MCF 10A (cell line): ENCODE results near the gene TRIP6. TPM values are rescaled to one million over a fixed set of nuclear protein-coding genes. Genes with fewer than 3 reads are reported as not detected.

ENCODE experiments used
- BruUV-seq: library from RNA; stranded (reverse); fragments of 400-500 nt; replicated peaks from 2 replicates; lab custom pipeline; 2021; lab: Mats Ljungman, UMichigan
- CTCF ChIA-PET: fragments of 300-600 bp; sonication (Branson Sonifier 250); formaldehyde crosslinking; extraction: SDS; loops from one replicate; lab custom pipeline; 2021; ENCODE audit warnings: antibody characterized with exemption, inconsistent platforms; lab: Yijun Ruan, JAX
- POLR2A ChIA-PET: fragments of 300-600, 350-650 bp; sonication (Branson Sonifier 250); formaldehyde crosslinking; extraction: SDS; loops from one replicate; lab custom pipeline; 2020; ENCODE audit warnings: antibody characterized with exemption, inconsistent platforms; lab: Yijun Ruan, JAX
- DNase-seq: peaks from one replicate; pipeline ENCODE4 v3.0.0-alpha.2; 2018; ENCODE audit not compliant: unreplicated experiment
- H3K27ac Mint-ChIP-seq: one replicate; pipeline ENCODE4 v1.8.0; 2022; ENCODE audit warnings: mild to moderate bottlenecking, low read depth, mixed read lengths; ENCODE audit not compliant: unreplicated experiment
- H3K27me3 Mint-ChIP-seq: one replicate; pipeline ENCODE4 v1.8.0; 2022; ENCODE audit warnings: mixed read lengths; ENCODE audit not compliant: insufficient read depth, unreplicated experiment
- H3K36me3 Mint-ChIP-seq: one replicate; pipeline ENCODE4 v1.8.0; 2022; ENCODE audit warnings: mild to moderate bottlenecking, moderate library complexity, mixed read lengths; ENCODE audit not compliant: insufficient read depth, unreplicated experiment
- H3K4me1 Mint-ChIP-seq: one replicate; pipeline ENCODE4 v1.8.0; 2022; ENCODE audit warnings: mixed read lengths; ENCODE audit not compliant: insufficient read depth, unreplicated experiment
- H3K4me3 Mint-ChIP-seq: one replicate; pipeline ENCODE4 v1.8.0; 2022; ENCODE audit warnings: mild to moderate bottlenecking, moderate library complexity, mixed read lengths; ENCODE audit not compliant: unreplicated experiment
- H3K9me3 Mint-ChIP-seq: one replicate; pipeline ENCODE4 v1.8.0; 2022; ENCODE audit warnings: mixed read lengths; ENCODE audit not compliant: unreplicated experiment
- CTCF ChIP-seq: fragments of 200-600 bp; IDR thresholded peaks from one replicate; pipeline ENCODE4 v1.8.0; 2022; ENCODE audit warnings: antibody characterized with exemption, mild to moderate bottlenecking; ENCODE audit not compliant: unreplicated experiment
- intact Hi-C: fragments of 100-400 bp; cut with micrococcal nuclease; formaldehyde crosslinking; loops from 2 replicates; pipeline ENCODE4 v1.14.1; 2022
- total RNA-seq: library from RNA; stranded (reverse); gene quantifications from 2 replicates; pipeline ENCODE4 v1.2.3, GENCODE V29; 2022

TRIP6 gene
- total RNA-seq, 1 experiment from 2014 or later, result 132 TPM

DNA sequence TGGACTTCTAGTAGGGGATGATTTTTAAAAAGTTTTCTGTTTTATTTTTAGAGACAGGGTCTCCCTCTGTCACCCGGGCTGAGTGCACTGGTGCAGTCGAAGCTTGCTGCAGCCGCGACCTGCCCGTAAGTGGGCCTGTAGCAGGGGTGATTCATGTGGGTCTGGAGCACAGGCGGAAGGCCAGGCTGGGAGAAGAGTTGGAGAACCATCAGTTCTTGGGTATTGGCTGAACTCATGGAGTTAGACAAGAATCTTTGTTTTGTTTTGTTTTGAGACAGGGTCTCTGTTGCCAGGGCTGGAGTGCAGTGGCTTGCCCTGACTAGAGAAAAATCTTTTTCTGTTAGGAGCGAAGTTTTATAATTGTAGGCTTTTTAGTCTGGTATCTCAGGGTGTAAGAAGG is 13.5 kb downstream of the TRIP6 start:
- no peaks in the 10 kb centered on the region for H3K27me3 Mint-ChIP-seq
- ChIA-PET POLR2A (no interaction called here), CTCF (no interaction called here)
- H3K27ac Mint-ChIP-seq, result peak overlapping the region; percentile 49
- no peak for DNase-seq
- H3K36me3 Mint-ChIP-seq, result peaks cover 95% of the 10 kb centered on the region
- TF ChIP-seq CTCF, result no peak
- H3K4me1 Mint-ChIP-seq, result peaks cover 24% of the 10 kb centered on the region
- no peak overlapping the region for H3K4me3 Mint-ChIP-seq
- H3K9me3 Mint-ChIP-seq, result no peaks in the 10 kb centered on the region
- intact Hi-C loops, result no loop called here
- no TSS peak for BruUV-seq

- no peak overlapping the region for H3K27ac Mint-ChIP-seq
- no TSS peak for BruUV-seq
- no peaks in the 10 kb centered on the region for H3K9me3 Mint-ChIP-seq
- ChIA-PET POLR2A (no interaction called here), CTCF (interaction anchor here (0.5 kb wide), 1 partner anchor 193 kb away, joined by 3 read pairs; no protein-coding TSS in a partner anchor)
- H3K4me1 Mint-ChIP-seq, result peaks cover 24% of the 10 kb centered on the region
- H3K36me3 Mint-ChIP-seq, result peaks cover 97% of the 10 kb centered on the region
- H3K27me3 Mint-ChIP-seq, result no peaks in the 10 kb centered on the region
- intact Hi-C loops, result no loop called here
- no peak overlapping the region for H3K4me3 Mint-ChIP-seq
- no peak for TF ChIP-seq CTCF
- no peak for DNase-seq
Measured at GRCh38 chr7:100881136-100881535, 13.9 kb downstream of the TRIP6 start.

- no peak overlapping the region for H3K4me3 Mint-ChIP-seq
- no peak for TF ChIP-seq CTCF
- no peaks in the 10 kb centered on the region for H3K27me3 Mint-ChIP-seq
- intact Hi-C loops, result no loop called here
- ChIA-PET CTCF (no interaction called here), POLR2A (no interaction called here)
- DNase-seq, result no peak
- peaks cover 17% of the 10 kb centered on the region for H3K4me1 Mint-ChIP-seq
- no TSS peak for BruUV-seq
- no peak overlapping the region for H3K27ac Mint-ChIP-seq
- H3K36me3 Mint-ChIP-seq, result peaks cover 98% of the 10 kb centered on the region
- H3K9me3 Mint-ChIP-seq, result no peaks in the 10 kb centered on the region
Measured at GRCh38 chr7:100882201-100882600, 15.0 kb downstream of the TRIP6 start.

- intact Hi-C loops, result no loop called here
- Mint-ChIP-seq H3K4me1 (peaks cover 17% of the 10 kb centered on the region), H3K27ac (no peak overlapping the region), H3K27me3 (no peaks in the 10 kb centered on the region), H3K36me3 (peaks cover 98% of the 10 kb centered on the region), H3K9me3 (no peaks in the 10 kb centered on the region), H3K4me3 (no peak overlapping the region)
- BruUV-seq, result no TSS peak
- no peak for DNase-seq
- TF ChIP-seq CTCF, result no peak
- POLR2A ChIA-PET, result no interaction called here
- CTCF ChIA-PET, result interaction anchor here (0.6 to 0.9 kb wide), 2 partner anchors 310 to 312 kb away, joined by 3 to 4 read pairs; no protein-coding TSS in a partner anchor
Measured at GRCh38 chr7:100882785-100883526, 15.8 kb downstream of the TRIP6 start.
